GM12864 (cell line): Measurements from ENCODE around the gene ZCWPW2.

Source experiments
- DNase-seq: peaks from one replicate; pipeline ENCODE4 v3.0.0-alpha.2; 2011; ENCODE audit warnings: low read depth
- H3K4me3 ChIP-seq: 2 replicates; pipeline ENCODE4 v1.5.1; 2011; ENCODE audit warnings: mild to moderate bottlenecking, low read depth, low read length, control low read depth
- CTCF ChIP-seq: IDR thresholded peaks from 2 replicates; pipeline ENCODE4 v1.5.1; 2011; ENCODE audit warnings: low read depth, mild to moderate bottlenecking, moderate library complexity, low read length, control low read depth, inconsistent platforms; ENCODE audit errors: missing control alignments

The ZCWPW2 gene

GRCh38 chr3:28504976-28505375, 156.5 kb downstream of the ZCWPW2 start:
- H3K4me3 ChIP-seq: no peak overlapping the region
- DNase-seq: no peak
- TF ChIP-seq CTCF: no peak

- no peak overlapping the region for H3K4me3 ChIP-seq
- DNase-seq: no peak
- TF ChIP-seq CTCF: no peak
Measured at GRCh38 chr3:28521663-28522062, 173.1 kb downstream of the ZCWPW2 start.

- H3K4me3 ChIP-seq: no peak overlapping the region
- DNase-seq: no peak
- TF ChIP-seq CTCF: no peak
Measured at GRCh38 chr3:28542351-28542750, 193.8 kb downstream of the ZCWPW2 start.

- DNase-seq: no peak
- no peak overlapping the region for H3K4me3 ChIP-seq
- no peak for TF ChIP-seq CTCF
Measured at GRCh38 chr3:28544236-28544635, 195.7 kb downstream of the ZCWPW2 start.

GRCh38 chr3:28544831-28545230, 196.3 kb downstream of the ZCWPW2 start:
- no peak overlapping the region for H3K4me3 ChIP-seq
- TF ChIP-seq CTCF: no peak

GRCh38 chr3:28547677-28548076, 199.2 kb downstream of the ZCWPW2 start:
- no peak overlapping the region for H3K4me3 ChIP-seq
- no peak for DNase-seq

More at GRCh38 chr3:28544831-28545230, 196.3 kb downstream of the ZCWPW2 start:
- no peak for DNase-seq

More at GRCh38 chr3:28547677-28548076, 199.2 kb downstream of the ZCWPW2 start:
- TF ChIP-seq CTCF: no peak
